GM21723 (cell line): ENCODE data around the gene ADGRG3.

Experiments
- ATAC-seq: cut with Tn5 transposase; IDR thresholded peaks from one replicate; pipeline ENCODE4 v1.9.1; 2021; ENCODE audit warnings: mild to moderate bottlenecking, moderate library complexity; ENCODE audit not compliant: unreplicated experiment

ADGRG3 gene

GRCh38 chr16:57679016-57679415 is 10.9 kb downstream of the ADGRG3 start:
- ATAC-seq: no peak

- ATAC-seq: no peak
Measured at GRCh38 chr16:57679767-57680482, 11.8 kb downstream of the ADGRG3 start.

- no peak for ATAC-seq
Measured at GRCh38 chr16:57680842-57681375, 12.8 kb downstream of the ADGRG3 start.

- no peak for ATAC-seq
Measured at GRCh38 chr16:57681950-57682728, 14.0 kb downstream of the ADGRG3 start.

GRCh38 chr16:57682809-57683635 is 14.9 kb downstream of the ADGRG3 start:
- ATAC-seq: no peak

GRCh38 chr16:57683636-57684545 is 15.8 kb downstream of the ADGRG3 start:
- ATAC-seq: no peak

- no peak for ATAC-seq
Measured at GRCh38 chr16:57684626-57685358, 16.7 kb downstream of the ADGRG3 start.

- ATAC-seq: no peak
Measured at GRCh38 chr16:57685633-57686032, 17.5 kb downstream of the ADGRG3 start.

GRCh38 chr16:57686577-57686976 is 18.5 kb downstream of the ADGRG3 start:
- ATAC-seq: no peak

GRCh38 chr16:57687363-57687929 is 19.3 kb downstream of the ADGRG3 start:
- ATAC-seq: no peak

GRCh38 chr16:57688487-57688986 is 20.4 kb downstream of the ADGRG3 start:
- ATAC-seq: no peak

- ATAC-seq: no peak
Measured at GRCh38 chr16:57688987-57689761, 21.1 kb downstream of the ADGRG3 start.

- ATAC-seq: peak; percentile 77
Measured at GRCh38 chr16:57689762-57690558, 21.9 kb downstream of the ADGRG3 start.

GRCh38 chr16:57690782-57691471 is 22.8 kb downstream of the ADGRG3 start:
- ATAC-seq: no peak

GRCh38 chr16:57692636-57693035 is 24.5 kb downstream of the ADGRG3 start:
- ATAC-seq: no peak

GRCh38 chr16:57693550-57693949 is 25.4 kb downstream of the ADGRG3 start:
- no peak for ATAC-seq

- no peak for ATAC-seq
Measured at GRCh38 chr16:57694231-57694724, 26.2 kb downstream of the ADGRG3 start.
